WTC11 (cell line): ENCODE results near the gene GCSH. TPM values are rescaled to one million over a fixed set of nuclear protein-coding genes. Genes with fewer than 3 reads are reported as not detected.

ENCODE experiments used
- ATAC-seq: fragments of 200-7000 bp; cut with Tn5 transposase; 2 replicates; pipeline ENCODE4 v1.10.0; 2021; ENCODE audit warnings: mild to moderate bottlenecking, moderate library complexity
- CTCF ChIA-PET: fragments of 300-600 bp; sonication (Branson Sonifier 250); formaldehyde crosslinking; loops from one replicate; lab custom pipeline; 2021; ENCODE audit warnings: antibody characterized with exemption; lab: Charles Lee
- POLR2A ChIA-PET: fragments of 350-600 bp; sonication (Branson Sonifier 250); formaldehyde crosslinking; loops from one replicate; lab custom pipeline; 2021; ENCODE audit warnings: antibody characterized with exemption; lab: Charles Lee
- DNase-seq: peaks from one replicate; pipeline ENCODE4 v3.0.0; 2021; ENCODE audit warnings: low spot score
- H3K27ac Mint-ChIP-seq: 2 replicates; pipeline ENCODE4 v1.8.0; 2021; ENCODE audit warnings: mixed read lengths
- H3K27me3 Mint-ChIP-seq: 2 replicates; pipeline ENCODE4 v1.8.0; 2021; ENCODE audit warnings: low read depth, mild to moderate bottlenecking, moderate library complexity, mixed read lengths
- H3K36me3 Mint-ChIP-seq: 2 replicates; pipeline ENCODE4 v1.8.0; 2021; ENCODE audit warnings: mixed read lengths
- H3K4me1 Mint-ChIP-seq: 2 replicates; pipeline ENCODE4 v1.8.0; 2022; ENCODE audit warnings: mixed read lengths
- H3K4me3 Mint-ChIP-seq: 2 replicates; pipeline ENCODE4 v1.8.0; 2021; ENCODE audit warnings: mild to moderate bottlenecking, moderate library complexity, mixed read lengths
- H3K9me3 Mint-ChIP-seq: 2 replicates; pipeline ENCODE4 v1.8.0; 2021; ENCODE audit warnings: mixed read lengths
- CREM ChIP-seq: sonication (generic); formaldehyde crosslinking; IDR thresholded peaks from 2 replicates; pipeline ENCODE4 v1.8.1; 2022; ENCODE audit warnings: mild to moderate bottlenecking, missing genetic modification reagents, moderate library complexity
- ETV6 ChIP-seq: sonication (generic); formaldehyde crosslinking; IDR thresholded peaks from 2 replicates; pipeline ENCODE4 v1.8.1; 2022; ENCODE audit warnings: mild to moderate bottlenecking, missing genetic modification reagents
- GTF2I ChIP-seq: fragments of 250-450 bp; sonication (Bioruptor Pico); conservative IDR thresholded peaks from 2 replicates; pipeline ENCODE4 v1.4.0; 2021; ENCODE audit warnings: mild to moderate bottlenecking
- HMGA2 ChIP-seq: fragments of 250-450 bp; sonication (Bioruptor Pico); IDR thresholded peaks from 2 replicates; pipeline ENCODE4 v1.4.0; 2021; ENCODE audit warnings: mild to moderate bottlenecking, moderate library complexity
- JAZF1 ChIP-seq: fragments of 250-450 bp; sonication (Bioruptor Pico); IDR thresholded peaks from 2 replicates; pipeline ENCODE4 v1.9.0; 2021; ENCODE audit warnings: moderate library complexity, mild to moderate bottlenecking, inconsistent platforms
- TEAD4 ChIP-seq: sonication (generic); formaldehyde crosslinking; IDR thresholded peaks from 2 replicates; pipeline ENCODE4 v1.8.0; 2022; ENCODE audit warnings: mild to moderate bottlenecking, missing genetic modification reagents
- ZNF121 ChIP-seq: sonication (generic); formaldehyde crosslinking; IDR thresholded peaks from 2 replicates; pipeline ENCODE4 v1.8.0; 2023; ENCODE audit warnings: missing genetic modification reagents
- total RNA-seq: library from RNA; stranded (reverse); gene quantifications from 3 replicates; pipeline ENCODE4 v1.2.3, GENCODE V29; 2021
- TF ChIP-seq, protein P1 (sequence below): sonication (generic); formaldehyde crosslinking; conservative IDR thresholded peaks from 2 replicates; pipeline ENCODE4 v1.8.1; 2022; ENCODE audit warnings: mild to moderate bottlenecking, missing genetic modification reagents
- TF ChIP-seq, protein P2 (sequence below): sonication (generic); formaldehyde crosslinking; IDR thresholded peaks from 2 replicates; pipeline ENCODE4 v1.8.1; 2023; ENCODE audit warnings: mild to moderate bottlenecking, missing genetic modification reagents, borderline replicate concordance
- TF ChIP-seq, protein P3 (sequence below): fragments of 200-600 bp; IDR thresholded peaks from 2 replicates; pipeline ENCODE4 v1.8.0; 2022; ENCODE audit warnings: antibody characterized with exemption
- TF ChIP-seq, protein P4 (sequence below): sonication (generic); formaldehyde crosslinking; IDR thresholded peaks from 2 replicates; pipeline ENCODE4 v1.8.1; 2023; ENCODE audit warnings: mild to moderate bottlenecking, missing genetic modification reagents
- TF ChIP-seq, protein P5 (sequence below): fragments of 250-450 bp; sonication (Bioruptor Pico); IDR thresholded peaks from 2 replicates; pipeline ENCODE4 v1.9.0; 2021; ENCODE audit warnings: mild to moderate bottlenecking, borderline replicate concordance

Gene GCSH
- total RNA-seq, 1 experiment from 2014 or later = 95.9 TPM

DNA sequence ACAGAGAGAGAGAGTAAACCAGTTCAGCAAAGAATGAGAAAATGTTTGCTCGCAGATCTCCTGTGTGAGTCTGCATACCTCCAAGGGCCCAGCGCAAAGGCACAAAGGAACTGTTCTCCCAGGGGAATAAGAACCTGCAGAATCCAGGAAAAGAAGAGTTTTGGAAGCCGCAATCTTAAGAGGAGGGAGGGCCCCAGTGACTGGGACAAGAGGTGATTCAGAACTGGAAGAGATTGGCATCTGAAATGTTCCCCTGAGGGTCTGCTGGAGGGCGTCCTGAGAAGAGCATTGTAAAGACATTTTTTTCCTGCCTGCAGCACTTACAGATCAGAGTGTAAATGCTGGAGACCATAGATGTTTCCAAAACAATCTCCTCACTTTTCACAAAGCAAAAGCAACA is 54.5 kb downstream of the GCSH start:
- POLR2A ChIA-PET = no interaction called here
- CTCF ChIA-PET = no interaction called here
- no peaks in the 10 kb centered on the region for H3K9me3 Mint-ChIP-seq

DNA sequence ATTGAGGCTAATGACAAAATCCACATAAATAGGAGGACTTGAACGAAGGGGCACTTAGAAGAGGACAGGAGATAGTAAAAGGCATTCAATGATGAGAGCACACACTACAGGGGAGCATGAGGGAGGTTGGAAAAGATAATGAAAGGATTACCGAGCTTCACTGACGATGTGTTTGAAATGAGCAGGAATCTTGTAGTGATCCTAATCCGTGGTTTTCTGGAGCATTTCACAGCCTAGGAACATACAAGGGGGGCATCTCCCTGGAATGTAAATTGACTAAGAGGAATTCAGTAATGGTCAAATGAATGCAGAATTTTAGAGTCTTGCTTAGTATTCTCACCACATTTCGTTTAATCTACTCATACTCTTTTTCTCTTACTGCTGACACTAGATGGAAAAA is 55.4 kb downstream of the GCSH start:
- Mint-ChIP-seq H3K9me3 (no peaks in the 10 kb centered on the region), H3K4me3 (no peak overlapping the region), H3K4me1 (peaks cover 11% of the 10 kb centered on the region), H3K27me3 (no peaks in the 10 kb centered on the region; the same call in 1 of the 2 replicates), H3K36me3 (peaks cover 49% of the 10 kb centered on the region), H3K27ac (no peak overlapping the region)
- CTCF ChIA-PET = no interaction called here
- TF ChIP-seq, protein P1, sequence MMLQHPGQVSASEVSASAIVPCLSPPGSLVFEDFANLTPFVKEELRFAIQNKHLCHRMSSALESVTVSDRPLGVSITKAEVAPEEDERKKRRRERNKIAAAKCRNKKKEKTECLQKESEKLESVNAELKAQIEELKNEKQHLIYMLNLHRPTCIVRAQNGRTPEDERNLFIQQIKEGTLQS (CRISPR knock-in tag) = no peak
- TF ChIP-seq ETV6 (CRISPR knock-in tag) (no peak), TEAD4 (CRISPR knock-in tag) (no peak), GTF2I (CRISPR knock-in tag) (no peak), JAZF1 (CRISPR knock-in tag) (no peak), ZNF121 (CRISPR knock-in tag) (no peak)
- TF ChIP-seq, protein P2, sequence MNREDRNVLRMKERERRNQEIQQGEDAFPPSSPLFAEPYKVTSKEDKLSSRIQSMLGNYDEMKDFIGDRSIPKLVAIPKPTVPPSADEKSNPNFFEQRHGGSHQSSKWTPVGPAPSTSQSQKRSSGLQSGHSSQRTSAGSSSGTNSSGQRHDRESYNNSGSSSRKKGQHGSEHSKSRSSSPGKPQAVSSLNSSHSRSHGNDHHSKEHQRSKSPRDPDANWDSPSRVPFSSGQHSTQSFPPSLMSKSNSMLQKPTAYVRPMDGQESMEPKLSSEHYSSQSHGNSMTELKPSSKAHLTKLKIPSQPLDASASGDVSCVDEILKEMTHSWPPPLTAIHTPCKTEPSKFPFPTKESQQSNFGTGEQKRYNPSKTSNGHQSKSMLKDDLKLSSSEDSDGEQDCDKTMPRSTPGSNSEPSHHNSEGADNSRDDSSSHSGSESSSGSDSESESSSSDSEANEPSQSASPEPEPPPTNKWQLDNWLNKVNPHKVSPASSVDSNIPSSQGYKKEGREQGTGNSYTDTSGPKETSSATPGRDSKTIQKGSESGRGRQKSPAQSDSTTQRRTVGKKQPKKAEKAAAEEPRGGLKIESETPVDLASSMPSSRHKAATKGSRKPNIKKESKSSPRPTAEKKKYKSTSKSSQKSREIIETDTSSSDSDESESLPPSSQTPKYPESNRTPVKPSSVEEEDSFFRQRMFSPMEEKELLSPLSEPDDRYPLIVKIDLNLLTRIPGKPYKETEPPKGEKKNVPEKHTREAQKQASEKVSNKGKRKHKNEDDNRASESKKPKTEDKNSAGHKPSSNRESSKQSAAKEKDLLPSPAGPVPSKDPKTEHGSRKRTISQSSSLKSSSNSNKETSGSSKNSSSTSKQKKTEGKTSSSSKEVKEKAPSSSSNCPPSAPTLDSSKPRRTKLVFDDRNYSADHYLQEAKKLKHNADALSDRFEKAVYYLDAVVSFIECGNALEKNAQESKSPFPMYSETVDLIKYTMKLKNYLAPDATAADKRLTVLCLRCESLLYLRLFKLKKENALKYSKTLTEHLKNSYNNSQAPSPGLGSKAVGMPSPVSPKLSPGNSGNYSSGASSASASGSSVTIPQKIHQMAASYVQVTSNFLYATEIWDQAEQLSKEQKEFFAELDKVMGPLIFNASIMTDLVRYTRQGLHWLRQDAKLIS (CRISPR knock-in tag) = no peak
- TF ChIP-seq, protein P3, sequence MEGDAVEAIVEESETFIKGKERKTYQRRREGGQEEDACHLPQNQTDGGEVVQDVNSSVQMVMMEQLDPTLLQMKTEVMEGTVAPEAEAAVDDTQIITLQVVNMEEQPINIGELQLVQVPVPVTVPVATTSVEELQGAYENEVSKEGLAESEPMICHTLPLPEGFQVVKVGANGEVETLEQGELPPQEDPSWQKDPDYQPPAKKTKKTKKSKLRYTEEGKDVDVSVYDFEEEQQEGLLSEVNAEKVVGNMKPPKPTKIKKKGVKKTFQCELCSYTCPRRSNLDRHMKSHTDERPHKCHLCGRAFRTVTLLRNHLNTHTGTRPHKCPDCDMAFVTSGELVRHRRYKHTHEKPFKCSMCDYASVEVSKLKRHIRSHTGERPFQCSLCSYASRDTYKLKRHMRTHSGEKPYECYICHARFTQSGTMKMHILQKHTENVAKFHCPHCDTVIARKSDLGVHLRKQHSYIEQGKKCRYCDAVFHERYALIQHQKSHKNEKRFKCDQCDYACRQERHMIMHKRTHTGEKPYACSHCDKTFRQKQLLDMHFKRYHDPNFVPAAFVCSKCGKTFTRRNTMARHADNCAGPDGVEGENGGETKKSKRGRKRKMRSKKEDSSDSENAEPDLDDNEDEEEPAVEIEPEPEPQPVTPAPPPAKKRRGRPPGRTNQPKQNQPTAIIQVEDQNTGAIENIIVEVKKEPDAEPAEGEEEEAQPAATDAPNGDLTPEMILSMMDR = no peak
- POLR2A ChIA-PET = no interaction called here
- no peak for ATAC-seq
- DNase-seq = no peak

More for the DNA sequence above, 54.5 kb downstream of the GCSH start:
- ATAC-seq (no peak), DNase-seq (no peak)
- H3K27ac Mint-ChIP-seq = no peak overlapping the region
- H3K36me3 Mint-ChIP-seq = peaks cover 49% of the 10 kb centered on the region
- H3K4me1 Mint-ChIP-seq = peaks cover 9% of the 10 kb centered on the region
- no peak overlapping the region for H3K4me3 Mint-ChIP-seq
- TF ChIP-seq HMGA2 (CRISPR knock-in tag) (no peak), CREM (CRISPR knock-in tag) (no peak)
- TF ChIP-seq, protein P4, sequence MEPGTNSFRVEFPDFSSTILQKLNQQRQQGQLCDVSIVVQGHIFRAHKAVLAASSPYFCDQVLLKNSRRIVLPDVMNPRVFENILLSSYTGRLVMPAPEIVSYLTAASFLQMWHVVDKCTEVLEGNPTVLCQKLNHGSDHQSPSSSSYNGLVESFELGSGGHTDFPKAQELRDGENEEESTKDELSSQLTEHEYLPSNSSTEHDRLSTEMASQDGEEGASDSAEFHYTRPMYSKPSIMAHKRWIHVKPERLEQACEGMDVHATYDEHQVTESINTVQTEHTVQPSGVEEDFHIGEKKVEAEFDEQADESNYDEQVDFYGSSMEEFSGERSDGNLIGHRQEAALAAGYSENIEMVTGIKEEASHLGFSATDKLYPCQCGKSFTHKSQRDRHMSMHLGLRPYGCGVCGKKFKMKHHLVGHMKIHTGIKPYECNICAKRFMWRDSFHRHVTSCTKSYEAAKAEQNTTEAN (CRISPR knock-in tag) = no peak
- TF ChIP-seq, protein P5, sequence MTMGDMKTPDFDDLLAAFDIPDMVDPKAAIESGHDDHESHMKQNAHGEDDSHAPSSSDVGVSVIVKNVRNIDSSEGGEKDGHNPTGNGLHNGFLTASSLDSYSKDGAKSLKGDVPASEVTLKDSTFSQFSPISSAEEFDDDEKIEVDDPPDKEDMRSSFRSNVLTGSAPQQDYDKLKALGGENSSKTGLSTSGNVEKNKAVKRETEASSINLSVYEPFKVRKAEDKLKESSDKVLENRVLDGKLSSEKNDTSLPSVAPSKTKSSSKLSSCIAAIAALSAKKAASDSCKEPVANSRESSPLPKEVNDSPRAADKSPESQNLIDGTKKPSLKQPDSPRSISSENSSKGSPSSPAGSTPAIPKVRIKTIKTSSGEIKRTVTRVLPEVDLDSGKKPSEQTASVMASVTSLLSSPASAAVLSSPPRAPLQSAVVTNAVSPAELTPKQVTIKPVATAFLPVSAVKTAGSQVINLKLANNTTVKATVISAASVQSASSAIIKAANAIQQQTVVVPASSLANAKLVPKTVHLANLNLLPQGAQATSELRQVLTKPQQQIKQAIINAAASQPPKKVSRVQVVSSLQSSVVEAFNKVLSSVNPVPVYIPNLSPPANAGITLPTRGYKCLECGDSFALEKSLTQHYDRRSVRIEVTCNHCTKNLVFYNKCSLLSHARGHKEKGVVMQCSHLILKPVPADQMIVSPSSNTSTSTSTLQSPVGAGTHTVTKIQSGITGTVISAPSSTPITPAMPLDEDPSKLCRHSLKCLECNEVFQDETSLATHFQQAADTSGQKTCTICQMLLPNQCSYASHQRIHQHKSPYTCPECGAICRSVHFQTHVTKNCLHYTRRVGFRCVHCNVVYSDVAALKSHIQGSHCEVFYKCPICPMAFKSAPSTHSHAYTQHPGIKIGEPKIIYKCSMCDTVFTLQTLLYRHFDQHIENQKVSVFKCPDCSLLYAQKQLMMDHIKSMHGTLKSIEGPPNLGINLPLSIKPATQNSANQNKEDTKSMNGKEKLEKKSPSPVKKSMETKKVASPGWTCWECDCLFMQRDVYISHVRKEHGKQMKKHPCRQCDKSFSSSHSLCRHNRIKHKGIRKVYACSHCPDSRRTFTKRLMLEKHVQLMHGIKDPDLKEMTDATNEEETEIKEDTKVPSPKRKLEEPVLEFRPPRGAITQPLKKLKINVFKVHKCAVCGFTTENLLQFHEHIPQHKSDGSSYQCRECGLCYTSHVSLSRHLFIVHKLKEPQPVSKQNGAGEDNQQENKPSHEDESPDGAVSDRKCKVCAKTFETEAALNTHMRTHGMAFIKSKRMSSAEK (CRISPR knock-in tag) = no peak
- H3K27me3 Mint-ChIP-seq = no peaks in the 10 kb centered on the region; the same call in 1 of the 2 replicates
